Smooth muscle cell (in vitro differentiated cells): ENCODE measurements around the gene ERGIC1. TPM values are rescaled to one million over a fixed set of nuclear protein-coding genes. Genes with fewer than 3 reads are reported as not detected.
A peak's percentile ranks its signal among the peaks of the same experiment; 100 is the strongest.

Experiments
- DNase-seq: peaks from one replicate; lab custom pipeline; 2025; ENCODE audit not compliant: unreplicated experiment; lab: John Stamatoyannopoulos, UW
- H2AFZ ChIP-seq: fragments of 200-600 bp; sonication (generic); 2 replicates; pipeline ENCODE4 v1.6.0; 2016; ENCODE audit warnings: antibody characterized with exemption, low read depth, mild to moderate bottlenecking
- H3F3A ChIP-seq: fragments of 200-600 bp; sonication (generic); 2 replicates; pipeline ENCODE4 v1.6.0; 2017; ENCODE audit warnings: antibody characterized with exemption, low read depth
- H3K27ac ChIP-seq: fragments of 200-600 bp; sonication (generic); 2 replicates; pipeline ENCODE4 v1.5.1; 2016; ENCODE audit warnings: low read depth, mild to moderate bottlenecking
- H3K27me3 ChIP-seq: fragments of 200-600 bp; sonication (generic); 2 replicates; pipeline ENCODE4 v1.6.1; 2016; ENCODE audit warnings: low read depth, mild to moderate bottlenecking
- H3K36me3 ChIP-seq: fragments of 200-600 bp; sonication (generic); 2 replicates; pipeline ENCODE4 v1.5.1; 2016; ENCODE audit warnings: low read depth
- H3K4me1 ChIP-seq: fragments of 200-600 bp; sonication (generic); 2 replicates; pipeline ENCODE4 v1.5.1; 2016; ENCODE audit warnings: low read depth
- H3K4me2 ChIP-seq: fragments of 200-600 bp; sonication (generic); 2 replicates; pipeline ENCODE4 v1.6.0; 2016; ENCODE audit warnings: mild to moderate bottlenecking
- H3K4me3 ChIP-seq: fragments of 200-600 bp; sonication (generic); 2 replicates; pipeline ENCODE4 v1.5.1; 2016; ENCODE audit warnings: mild to moderate bottlenecking
- H3K79me2 ChIP-seq: fragments of 200-600 bp; sonication (generic); 2 replicates; pipeline ENCODE4 v1.6.0; 2016; ENCODE audit warnings: low read depth, mild to moderate bottlenecking
- H3K9ac ChIP-seq: fragments of 200-600 bp; sonication (generic); 2 replicates; pipeline ENCODE4 v1.6.0; 2016; ENCODE audit warnings: low read depth
- H3K9me3 ChIP-seq: fragments of 200-600 bp; sonication (generic); replicated peaks from 2 replicates; pipeline ENCODE4 v1.5.1; 2016; ENCODE audit warnings: low read depth
- H4K20me1 ChIP-seq: fragments of 200-600 bp; sonication (generic); 2 replicates; pipeline ENCODE4 v1.6.0; 2016; ENCODE audit warnings: low read depth
- WGBS: methylation state at CpG from one replicate; pipeline ENCODE4 v1.1.7; 2016; ENCODE audit warnings: low lambda C conversion rate; 5-methylcytosine and 5-hydroxymethylcytosine counted together
- polyA plus RNA-seq: library from polyadenylated mRNA; unstranded; fragments of >200 nt; fragmentation: Nextera tagmentation; extraction: Ambion mirVana; gene quantifications from 2 replicates; pipeline ENCODE4 v1.2.1, GENCODE V29; 2016
- total RNA-seq: library from RNA; depleted of rRNA; stranded (reverse); fragments of >200 nt; gene quantifications from 2 replicates; pipeline ENCODE4 v1.2.3, GENCODE V29; 2014
- TF ChIP-seq, protein P1 (sequence below): fragments of 200-600 bp; sonication (generic); IDR thresholded peaks from 2 replicates; pipeline ENCODE4 v1.5.1; 2017; ENCODE audit warnings: borderline replicate concordance, mild to moderate bottlenecking, antibody characterized with exemption; ENCODE audit not compliant: insufficient read depth, poor library complexity, severe bottlenecking

The ERGIC1 gene
- total and polyA plus RNA-seq, 2 experiments from 2014 or later, result 38.2 to 140 TPM

- no peaks in the 10 kb centered on the region for H3K36me3 ChIP-seq
- peaks cover 8% of the 10 kb centered on the region for H3F3A ChIP-seq
- H3K4me1 ChIP-seq, result no peaks in the 10 kb centered on the region
- no peaks in the 10 kb centered on the region for H3K79me2 ChIP-seq
- WGBS, result 23% methylated on average over 16 of the region's 18 CpGs
- H3K27ac ChIP-seq, result peak overlapping the region; percentile 91
- no peak overlapping the region for H3K4me3 ChIP-seq
- peak overlapping the region; percentile 65 for H3K4me2 ChIP-seq
- H3K27me3 ChIP-seq, result no peaks in the 10 kb centered on the region
- H3K9me3 ChIP-seq, result no peaks in the 10 kb centered on the region
- no peak for DNase-seq
- no peak overlapping the region for H2AFZ ChIP-seq
- TF ChIP-seq, protein P1, sequence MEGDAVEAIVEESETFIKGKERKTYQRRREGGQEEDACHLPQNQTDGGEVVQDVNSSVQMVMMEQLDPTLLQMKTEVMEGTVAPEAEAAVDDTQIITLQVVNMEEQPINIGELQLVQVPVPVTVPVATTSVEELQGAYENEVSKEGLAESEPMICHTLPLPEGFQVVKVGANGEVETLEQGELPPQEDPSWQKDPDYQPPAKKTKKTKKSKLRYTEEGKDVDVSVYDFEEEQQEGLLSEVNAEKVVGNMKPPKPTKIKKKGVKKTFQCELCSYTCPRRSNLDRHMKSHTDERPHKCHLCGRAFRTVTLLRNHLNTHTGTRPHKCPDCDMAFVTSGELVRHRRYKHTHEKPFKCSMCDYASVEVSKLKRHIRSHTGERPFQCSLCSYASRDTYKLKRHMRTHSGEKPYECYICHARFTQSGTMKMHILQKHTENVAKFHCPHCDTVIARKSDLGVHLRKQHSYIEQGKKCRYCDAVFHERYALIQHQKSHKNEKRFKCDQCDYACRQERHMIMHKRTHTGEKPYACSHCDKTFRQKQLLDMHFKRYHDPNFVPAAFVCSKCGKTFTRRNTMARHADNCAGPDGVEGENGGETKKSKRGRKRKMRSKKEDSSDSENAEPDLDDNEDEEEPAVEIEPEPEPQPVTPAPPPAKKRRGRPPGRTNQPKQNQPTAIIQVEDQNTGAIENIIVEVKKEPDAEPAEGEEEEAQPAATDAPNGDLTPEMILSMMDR, result no peak
- no peaks in the 10 kb centered on the region for H4K20me1 ChIP-seq
- peak overlapping the region; percentile 38 for H3K9ac ChIP-seq
Measured at GRCh38 chr5:172943283-172943841, 109.3 kb downstream of the ERGIC1 start.

- peak overlapping the region; percentile 38 for H3K9ac ChIP-seq
- H3F3A ChIP-seq, result peaks cover 8% of the 10 kb centered on the region
- H3K4me3 ChIP-seq, result no peak overlapping the region
- H3K27me3 ChIP-seq, result no peaks in the 10 kb centered on the region
- TF ChIP-seq, protein P1, result no peak
- no peak overlapping the region for H2AFZ ChIP-seq
- no peaks in the 10 kb centered on the region for H3K4me1 ChIP-seq
- H3K36me3 ChIP-seq, result no peaks in the 10 kb centered on the region
- H3K27ac ChIP-seq, result peak overlapping the region; percentile 91
- WGBS, result 74% methylated on average over 8 of the region's 8 CpGs
- H3K79me2 ChIP-seq, result no peaks in the 10 kb centered on the region
- no peak for DNase-seq
- H3K9me3 ChIP-seq, result no peaks in the 10 kb centered on the region
- peak overlapping the region; percentile 65 for H3K4me2 ChIP-seq
- H4K20me1 ChIP-seq, result no peaks in the 10 kb centered on the region
Measured at GRCh38 chr5:172943906-172944305, 109.9 kb downstream of the ERGIC1 start.

GRCh38 chr5:172944741-172945140, 110.7 kb downstream of the ERGIC1 start:
- H3K4me2 ChIP-seq, result no peak overlapping the region
- H4K20me1 ChIP-seq, result no peaks in the 10 kb centered on the region
- no peak overlapping the region for H3K9ac ChIP-seq
- no peak for DNase-seq
- 88% methylated on average over 6 of the region's 6 CpGs for WGBS
- H2AFZ ChIP-seq, result no peak overlapping the region
- no peaks in the 10 kb centered on the region for H3K4me1 ChIP-seq
- TF ChIP-seq, protein P1, result no peak
- H3K27ac ChIP-seq, result peak overlapping the region; percentile 91
- H3K36me3 ChIP-seq, result no peaks in the 10 kb centered on the region
- no peaks in the 10 kb centered on the region for H3K79me2 ChIP-seq
- H3K9me3 ChIP-seq, result no peaks in the 10 kb centered on the region
- no peaks in the 10 kb centered on the region for H3K27me3 ChIP-seq
- peaks cover 8% of the 10 kb centered on the region for H3F3A ChIP-seq
- no peak overlapping the region for H3K4me3 ChIP-seq

DNA sequence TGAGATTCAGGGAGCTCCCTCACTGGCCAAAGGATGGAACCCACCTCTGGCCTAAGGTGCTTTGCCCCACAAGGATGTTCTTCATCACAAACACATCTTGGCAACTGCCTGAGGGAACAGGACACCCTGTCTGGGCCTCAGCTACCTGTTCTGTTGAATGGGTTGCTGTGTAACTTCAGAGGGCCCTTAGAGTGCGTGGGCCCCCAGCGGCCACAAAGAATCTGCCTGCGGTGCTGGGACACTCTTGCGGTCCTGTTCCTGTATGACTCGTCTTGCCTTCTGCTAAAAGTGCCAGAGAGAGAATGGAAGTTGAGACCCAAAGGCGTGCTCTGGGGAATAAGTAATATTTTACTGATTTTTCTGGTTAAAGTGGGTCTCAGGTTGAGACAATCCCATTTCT, 111.1 kb downstream of the ERGIC1 start:
- Histone ChIP-seq H3K4me1 (no peaks in the 10 kb centered on the region), H3K27me3 (no peaks in the 10 kb centered on the region), H2AFZ (no peak overlapping the region), H3K9me3 (no peaks in the 10 kb centered on the region), H3K27ac (peak overlapping the region; percentile 91), H4K20me1 (no peaks in the 10 kb centered on the region), H3K9ac (no peak overlapping the region), H3K79me2 (no peaks in the 10 kb centered on the region), H3F3A (peaks cover 8% of the 10 kb centered on the region), H3K4me2 (no peak overlapping the region), H3K4me3 (no peak overlapping the region), H3K36me3 (no peaks in the 10 kb centered on the region)
- 88% methylated on average over 6 of the region's 6 CpGs for WGBS
- TF ChIP-seq, protein P1, result no peak
- DNase-seq, result no peak
